Neural crest cell (in vitro differentiated cells): ENCODE results near the gene LCOR. TPM values are rescaled to one million over a fixed set of nuclear protein-coding genes. Genes with fewer than 3 reads are reported as not detected.
"Not testable (repeated sequence)": the region's sequence is repeated elsewhere in the genome, so short reads cannot be mapped to it uniquely, and the experiment has no call there.

Source experiments
- DNase-seq: peaks from one replicate; pipeline ENCODE4 v3.0.0; 2021; ENCODE audit warnings: low read depth, mixed read lengths, low spot score
- H3K27ac Mint-ChIP-seq: one replicate; pipeline ENCODE4 v1.8.0; 2021; ENCODE audit warnings: mild to moderate bottlenecking, mixed read lengths; ENCODE audit not compliant: unreplicated experiment
- H3K27me3 Mint-ChIP-seq: 2 replicates; pipeline ENCODE4 v1.8.0; 2021; ENCODE audit warnings: low read depth, mild to moderate bottlenecking, mixed read lengths
- H3K36me3 Mint-ChIP-seq: 2 replicates; pipeline ENCODE4 v1.8.0; 2021; ENCODE audit warnings: low read depth, mild to moderate bottlenecking, mixed read lengths
- H3K4me1 Mint-ChIP-seq: 2 replicates; pipeline ENCODE4 v1.8.0; 2021; ENCODE audit warnings: mixed read lengths
- H3K4me3 Mint-ChIP-seq: one replicate; pipeline ENCODE4 v1.8.0; 2021; ENCODE audit warnings: mild to moderate bottlenecking, mixed read lengths
- H3K9me3 Mint-ChIP-seq: 2 replicates; pipeline ENCODE4 v1.8.0; 2021; ENCODE audit warnings: mixed read lengths
- CTCF ChIP-seq: fragments of 200-600 bp; sonication (generic); conservative IDR thresholded peaks from 2 replicates; pipeline ENCODE4 v1.5.0; 2021; ENCODE audit warnings: antibody characterized with exemption, mild to moderate bottlenecking
- total RNA-seq: library from RNA; stranded (reverse); gene quantifications from 2 replicates; pipeline ENCODE4 v1.2.1, GENCODE V29; 2021

LCOR gene
- total RNA-seq, 1 donor from 2014 or later = 54.4 TPM

- no peaks in the 10 kb centered on the region for H3K36me3 Mint-ChIP-seq
- H3K9me3 Mint-ChIP-seq = no peaks in the 10 kb centered on the region
- H3K27ac Mint-ChIP-seq = no peak overlapping the region
- H3K27me3 Mint-ChIP-seq = peaks cover 52% of the 10 kb centered on the region
- no peak for TF ChIP-seq CTCF
- no peaks in the 10 kb centered on the region for H3K4me1 Mint-ChIP-seq
- H3K4me3 Mint-ChIP-seq = no peak overlapping the region
- DNase-seq = no peak
Measured at GRCh38 chr10:97031459-97031858, 199.4 kb downstream of the LCOR start.

GRCh38 chr10:97032624-97033023 is 200.5 kb downstream of the LCOR start:
- DNase-seq = no peak
- Mint-ChIP-seq H3K9me3 (no peaks in the 10 kb centered on the region), H3K4me1 (peaks cover 9% of the 10 kb centered on the region), H3K27me3 (peaks cover 46% of the 10 kb centered on the region), H3K27ac (no peak overlapping the region), H3K36me3 (no peaks in the 10 kb centered on the region), H3K4me3 (no peak overlapping the region)
- TF ChIP-seq CTCF = no peak

- peaks cover 37% of the 10 kb centered on the region for H3K27me3 Mint-ChIP-seq
Measured at GRCh38 chr10:97033841-97034240, 201.7 kb downstream of the LCOR start.

GRCh38 chr10:97034301-97034700 is 202.2 kb downstream of the LCOR start:
- no peak for TF ChIP-seq CTCF
- Mint-ChIP-seq H3K4me1 (peaks cover 15% of the 10 kb centered on the region), H3K36me3 (no peaks in the 10 kb centered on the region), H3K27ac (no peak overlapping the region), H3K4me3 (no peak overlapping the region), H3K27me3 (peaks cover 37% of the 10 kb centered on the region), H3K9me3 (no peaks in the 10 kb centered on the region)
- DNase-seq = no peak

More at GRCh38 chr10:97033841-97034240, 201.7 kb downstream of the LCOR start:
- not testable (repeated sequence) for DNase-seq, H3K4me3 Mint-ChIP-seq, H3K36me3 Mint-ChIP-seq, H3K27ac Mint-ChIP-seq, H3K9me3 Mint-ChIP-seq
- H3K4me1 Mint-ChIP-seq = peaks cover 10% of the 10 kb centered on the region

- Mint-ChIP-seq H3K4me3 (no peak overlapping the region), H3K9me3 (no peaks in the 10 kb centered on the region)
Measured at GRCh38 chr10:97034958-97035769, 203.1 kb downstream of the LCOR start.

More at GRCh38 chr10:97034958-97035769, 203.1 kb downstream of the LCOR start:
- H3K27me3 Mint-ChIP-seq = peaks cover 30% of the 10 kb centered on the region
- no peak for DNase-seq
- peaks cover 17% of the 10 kb centered on the region for H3K4me1 Mint-ChIP-seq
- H3K27ac Mint-ChIP-seq = no peak overlapping the region
- TF ChIP-seq CTCF = no peak
- no peaks in the 10 kb centered on the region for H3K36me3 Mint-ChIP-seq
